ENCODE measurements around the gene MMD2.
"Not testable (repeated sequence)": the region's sequence is repeated elsewhere in the genome, so short reads cannot be mapped to it uniquely, and the experiment has no call there.

The MMD2 gene

DNA sequence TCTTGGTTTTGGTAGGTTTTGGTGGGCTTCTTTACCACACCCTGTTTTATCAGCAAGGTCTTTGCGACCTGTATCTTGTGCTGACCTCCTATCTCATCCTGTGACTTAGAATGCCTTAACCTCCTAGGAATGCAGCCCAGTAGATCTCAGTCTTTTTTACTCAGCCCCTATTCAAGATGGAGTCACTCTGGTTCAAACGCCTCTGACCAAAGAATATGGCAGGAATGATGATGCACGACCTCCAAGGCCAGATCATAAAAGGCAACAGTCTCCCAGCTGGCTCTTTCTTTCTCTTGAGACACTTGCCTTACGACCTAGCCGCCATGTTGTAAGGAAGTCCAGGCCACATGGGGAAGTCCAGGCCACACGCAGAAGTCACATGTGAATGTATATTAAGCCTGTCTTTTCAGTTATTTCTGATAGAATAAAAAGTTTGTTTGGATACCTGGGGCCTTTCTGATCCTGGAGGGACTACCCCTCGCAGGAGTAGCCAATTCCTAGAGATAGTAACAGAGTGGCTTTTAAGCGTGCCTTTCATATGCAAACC, 65.0 kb downstream of the MMD2 start:
- TF ChIP-seq POLR2A (IDR thresholded peaks at IDR 0.05; ENCODE audit: low read length) = no peak
- no peak for DNase-seq

DNA sequence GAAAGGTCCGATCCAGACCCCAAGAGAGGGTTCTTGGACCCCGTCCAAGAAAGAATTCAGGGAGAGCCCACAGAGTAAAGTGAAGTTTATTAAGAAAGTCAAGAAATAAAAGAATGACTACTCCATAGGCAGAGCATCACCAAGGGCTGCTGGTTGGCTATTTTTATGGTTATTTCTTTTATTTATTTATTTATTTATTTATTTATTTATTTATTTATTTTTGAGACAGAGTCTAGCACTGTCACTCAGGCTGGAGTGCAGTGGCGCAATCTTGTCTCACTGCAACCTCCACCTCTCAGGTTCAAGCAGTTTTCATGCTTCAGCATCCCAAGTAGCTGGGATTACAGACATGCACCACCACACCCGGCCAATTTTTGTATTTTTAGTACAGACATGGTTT, 65.8 kb downstream of the MMD2 start:
- not testable (repeated sequence) for DNase-seq

DNA sequence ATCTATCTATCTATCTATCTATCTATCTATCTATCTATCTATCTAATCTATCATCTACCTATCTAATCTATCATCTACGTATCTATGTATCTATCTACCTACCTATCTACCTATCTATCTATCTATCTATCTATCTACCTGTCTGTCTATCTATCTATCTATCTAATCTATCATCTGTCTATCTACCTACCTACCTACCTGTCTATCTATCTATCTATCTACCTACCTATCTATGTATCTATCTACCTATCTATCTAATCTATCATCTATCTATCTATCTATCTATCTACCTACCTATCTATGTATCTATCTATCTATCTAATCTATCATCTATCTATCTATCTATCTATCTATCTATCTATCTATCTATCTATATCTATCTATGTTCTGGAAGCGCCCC, 67.5 kb downstream of the MMD2 start:
- peak in 1 of 2 experiments; percentile 26 for DNase-seq

DNA sequence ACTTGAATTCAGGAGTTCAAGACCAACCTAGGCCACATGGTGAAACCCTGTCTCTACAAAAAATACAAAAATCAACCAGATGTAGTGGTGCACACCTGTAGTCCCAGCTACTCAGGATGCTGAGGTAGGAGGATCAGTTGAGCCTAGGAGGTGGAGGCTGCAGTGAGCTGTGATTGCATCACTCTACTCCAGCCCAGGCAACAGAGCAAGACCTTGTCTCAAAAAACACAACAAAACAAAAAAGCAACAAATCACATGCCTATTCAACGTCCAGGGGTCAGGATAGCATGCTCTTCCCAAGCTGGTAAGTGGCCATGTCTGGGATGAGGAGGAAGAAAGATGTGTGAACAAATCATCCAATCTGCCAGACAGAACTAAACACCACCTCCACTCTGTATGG, 69.3 kb downstream of the MMD2 start:
- TF ChIP-seq POLR2A (IDR thresholded peaks at IDR 0.05; ENCODE audit: low read length) = no peak
- TF ChIP-seq GATA1 (IDR thresholded peaks at IDR 0.05; ENCODE audit: low read depth, low read length) = no peak
- DNase-seq = no peak

GRCh38 chr7:4888161-4888560, 70.8 kb downstream of the MMD2 start:
- no peak for TF ChIP-seq POLR2A (IDR thresholded peaks at IDR 0.05; ENCODE audit: low read length)
- no peak for TF ChIP-seq GATA1 (IDR thresholded peaks at IDR 0.05; ENCODE audit: low read depth, low read length)
- DNase-seq = no peak

GRCh38 chr7:4886671-4887070, 72.3 kb downstream of the MMD2 start:
- no peak for DNase-seq
- no peak for TF ChIP-seq GATA1 (IDR thresholded peaks at IDR 0.05; ENCODE audit: low read depth, low read length)
- no peak for TF ChIP-seq POLR2A (IDR thresholded peaks at IDR 0.05; ENCODE audit: low read length)

GRCh38 chr7:4885317-4885807, 73.6 kb downstream of the MMD2 start:
- no peak for TF ChIP-seq POLR2A (IDR thresholded peaks at IDR 0.05; ENCODE audit: low read length)
- no peak for TF ChIP-seq GATA1 (IDR thresholded peaks at IDR 0.05; ENCODE audit: low read depth, low read length)

GRCh38 chr7:4884164-4884563, 74.8 kb downstream of the MMD2 start:
- no peak for TF ChIP-seq GATA1 (IDR thresholded peaks at IDR 0.05; ENCODE audit: low read depth, low read length)
- no peak for TF ChIP-seq POLR2A (IDR thresholded peaks at IDR 0.05; ENCODE audit: low read length)
- DNase-seq = no peak

More at GRCh38 chr7:4885317-4885807, 73.6 kb downstream of the MMD2 start:
- no peak for DNase-seq

DNA sequence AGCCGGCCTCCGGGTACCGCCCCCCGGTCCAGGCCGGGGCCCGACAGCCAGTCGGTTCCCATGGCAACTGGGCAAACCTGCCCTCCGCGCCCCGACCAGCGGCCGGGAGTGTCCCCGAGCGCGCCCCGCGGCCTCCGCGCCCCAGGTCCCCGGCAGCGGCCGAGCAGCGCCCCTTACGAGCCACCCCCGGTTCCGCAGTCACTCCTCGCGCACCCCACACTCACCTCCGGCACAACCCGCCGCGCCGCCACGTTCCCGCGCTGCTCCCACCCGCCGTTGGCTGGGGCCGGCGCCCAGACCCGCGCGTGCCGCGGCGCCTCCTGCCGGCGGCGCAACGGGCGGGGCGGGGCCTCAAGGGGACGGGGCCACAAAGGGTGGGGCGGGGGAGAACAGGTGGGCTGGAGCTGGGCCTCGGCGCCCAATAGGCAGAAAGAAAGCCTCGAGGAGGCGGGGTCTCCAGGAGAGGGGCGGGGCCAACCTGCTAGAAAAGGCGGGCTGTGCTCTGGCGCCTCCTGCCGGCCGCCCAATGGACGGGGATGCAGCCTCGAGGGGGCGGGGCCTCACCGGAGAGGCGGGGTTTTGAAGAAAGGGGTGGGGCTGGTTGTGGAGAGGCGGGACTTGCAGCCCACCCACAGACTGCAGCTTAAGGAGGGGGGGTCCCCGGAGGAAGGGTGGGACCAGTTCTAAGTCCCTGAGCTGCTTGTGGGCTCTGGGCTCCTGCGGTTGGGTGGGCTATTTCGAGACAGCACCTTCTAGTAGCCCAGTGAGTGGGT, 75.4 kb downstream of the MMD2 start, which contains the start of gene RADIL:
TSS of gene RADIL (minus strand) at position 345 of the 773 bp plus-strand sequence. CDS start 5,577 bp downstream, outside the sequence.
- DNase-seq = peak; percentile 94 to 96
- TF ChIP-seq GATA1 (IDR thresholded peaks at IDR 0.05; ENCODE audit: low read depth, low read length) (no peak), POLR2A (IDR thresholded peaks at IDR 0.05; ENCODE audit: low read length) (no peak)

DNA sequence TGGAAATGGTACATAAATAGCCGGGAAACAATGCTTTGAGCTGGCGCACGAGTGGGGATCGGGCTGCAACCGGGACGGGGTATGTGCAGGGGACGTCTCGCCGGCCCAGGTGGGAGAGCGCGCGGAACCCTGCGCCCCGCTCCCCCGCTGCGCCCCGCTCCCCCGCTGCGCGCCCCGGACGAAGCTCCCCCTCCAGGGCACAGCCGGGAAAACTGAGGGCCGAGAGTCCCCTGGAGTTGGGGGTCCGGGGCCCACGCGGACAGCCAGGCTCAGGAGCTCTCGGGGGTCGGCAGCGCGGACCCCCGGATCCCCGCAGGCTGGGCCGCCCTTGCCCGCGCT, 76.0 kb downstream of the MMD2 start:
- no peak for TF ChIP-seq GATA1 (IDR thresholded peaks at IDR 0.05; ENCODE audit: low read depth, low read length)
- no peak for TF ChIP-seq POLR2A (IDR thresholded peaks at IDR 0.05; ENCODE audit: low read length)
- DNase-seq = no peak

DNA sequence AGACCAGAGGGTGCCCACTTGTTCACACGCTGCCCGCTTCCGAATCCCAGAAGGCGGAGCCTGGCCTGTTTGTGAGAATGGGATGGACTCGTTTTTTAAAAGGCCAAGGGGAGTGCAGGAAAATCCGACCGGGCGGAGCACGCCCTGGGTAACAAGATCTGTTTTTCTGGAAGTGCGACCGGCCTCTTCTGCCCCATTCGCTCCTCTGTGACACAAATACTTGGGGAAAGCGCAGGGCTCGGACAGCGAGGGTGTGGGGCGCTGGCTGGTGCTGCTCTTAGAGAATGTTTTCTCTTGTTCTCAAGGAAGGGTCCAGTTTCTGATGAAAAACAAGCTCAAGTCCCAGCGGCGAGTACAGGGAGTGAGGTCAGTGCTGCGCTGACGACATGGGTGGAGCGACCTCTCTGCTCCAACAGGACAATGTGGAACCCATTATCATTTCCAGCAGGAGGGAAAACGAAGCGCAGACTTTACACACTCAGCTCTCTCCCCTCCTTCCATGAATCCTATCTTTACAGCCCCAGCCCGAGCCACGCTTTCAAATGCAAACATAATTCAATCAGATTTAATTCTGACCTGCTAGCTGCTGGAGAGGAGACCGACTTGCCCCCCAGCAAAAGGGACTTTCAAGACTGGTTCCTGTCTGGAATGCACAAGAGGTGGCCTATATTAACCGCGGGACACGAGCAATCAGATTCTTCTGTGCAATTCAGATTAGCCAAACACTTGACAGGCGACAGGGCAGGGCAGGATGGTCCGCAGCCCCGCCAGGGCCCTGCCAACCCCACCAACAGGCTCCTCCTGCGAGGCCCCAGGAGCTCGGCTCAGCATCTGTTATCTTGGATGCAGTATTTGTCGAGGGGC, 76.6 kb downstream of the MMD2 start:
- peak; percentile 27 to 29 for DNase-seq

DNA sequence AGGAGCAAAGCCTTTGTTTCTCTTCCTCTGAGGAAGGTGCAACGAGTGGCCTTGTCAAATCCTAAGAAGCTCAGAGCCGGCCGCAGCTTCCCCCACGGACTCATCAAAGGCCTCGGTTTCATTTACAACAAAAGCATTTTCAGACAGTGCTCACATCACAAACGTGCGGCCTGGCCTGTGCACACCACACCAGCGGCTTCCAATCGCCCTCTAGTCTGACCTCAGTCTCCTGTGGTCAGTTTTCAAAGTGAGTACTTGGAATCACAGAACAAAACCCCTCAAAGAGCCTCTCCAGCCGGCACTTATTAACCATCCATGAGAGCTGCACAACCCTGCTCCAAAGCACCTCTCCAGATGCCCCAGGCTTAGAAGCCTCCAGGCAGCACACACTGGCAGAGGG, 78.8 kb downstream of the MMD2 start:
- TF ChIP-seq GATA1 (IDR thresholded peaks at IDR 0.05; ENCODE audit: low read depth, low read length) = no peak
- TF ChIP-seq POLR2A (IDR thresholded peaks at IDR 0.05; ENCODE audit: low read length) = no peak
- no peak for DNase-seq

More for the DNA sequence above, 76.6 kb downstream of the MMD2 start:
- TF ChIP-seq GATA1 (IDR thresholded peaks at IDR 0.05; ENCODE audit: low read depth, low read length) = no peak
- no peak for TF ChIP-seq POLR2A (IDR thresholded peaks at IDR 0.05; ENCODE audit: low read length)

- TF ChIP-seq GATA1 (IDR thresholded peaks at IDR 0.05; ENCODE audit: low read depth, low read length) = no peak
- no peak for TF ChIP-seq POLR2A (IDR thresholded peaks at IDR 0.05; ENCODE audit: low read length)
- DNase-seq = no peak
Measured at GRCh38 chr7:4879396-4880081, 79.4 kb downstream of the MMD2 start.

All from erythroblast (primary cell).